Mesothelial cell of epicardium (in vitro differentiated cells): ENCODE results near the gene ZSCAN5A. TPM values are rescaled to one million over a fixed set of nuclear protein-coding genes. Genes with fewer than 3 reads are reported as not detected.
"Not testable (repeated sequence)": the region's sequence is repeated elsewhere in the genome, so short reads cannot be mapped to it uniquely, and the experiment has no call there.

Experiments
- DNase-seq, 2 experiments: peaks; one replicate each; pipeline ENCODE4 v3.0.0; 2021; ENCODE audit warnings: low spot score in 2 of 2; ENCODE audit not compliant: unreplicated experiment in 2 of 2
- H3K27ac Mint-ChIP-seq: 2 replicates; pipeline ENCODE4 v1.8.0; 2021; ENCODE audit warnings: mixed read lengths
- H3K27me3 Mint-ChIP-seq: 2 replicates; pipeline ENCODE4 v1.8.0; 2021; ENCODE audit warnings: low read depth, mixed read lengths
- H3K36me3 Mint-ChIP-seq: 2 replicates; pipeline ENCODE4 v1.8.0; 2021; ENCODE audit warnings: mixed read lengths
- H3K4me1 Mint-ChIP-seq: 2 replicates; pipeline ENCODE4 v1.8.0; 2021; ENCODE audit warnings: mixed read lengths
- H3K4me3 Mint-ChIP-seq: 2 replicates; pipeline ENCODE4 v1.8.0; 2021; ENCODE audit warnings: mild to moderate bottlenecking, moderate library complexity, mixed read lengths
- H3K9me3 Mint-ChIP-seq: 2 replicates; pipeline ENCODE4 v1.8.0; 2021; ENCODE audit warnings: mixed read lengths
- CTCF ChIP-seq: fragments of 200-600 bp; sonication (generic); IDR thresholded peaks from one replicate; pipeline ENCODE4 v1.5.0; 2021; ENCODE audit warnings: antibody characterized with exemption; ENCODE audit not compliant: unreplicated experiment
- total RNA-seq: library from RNA; stranded (reverse); gene quantifications from 3 replicates; pipeline ENCODE4 v1.2.1, GENCODE V29; 2021

ZSCAN5A gene
- total RNA-seq, 1 donor from 2014 or later = 15.3 TPM

DNA sequence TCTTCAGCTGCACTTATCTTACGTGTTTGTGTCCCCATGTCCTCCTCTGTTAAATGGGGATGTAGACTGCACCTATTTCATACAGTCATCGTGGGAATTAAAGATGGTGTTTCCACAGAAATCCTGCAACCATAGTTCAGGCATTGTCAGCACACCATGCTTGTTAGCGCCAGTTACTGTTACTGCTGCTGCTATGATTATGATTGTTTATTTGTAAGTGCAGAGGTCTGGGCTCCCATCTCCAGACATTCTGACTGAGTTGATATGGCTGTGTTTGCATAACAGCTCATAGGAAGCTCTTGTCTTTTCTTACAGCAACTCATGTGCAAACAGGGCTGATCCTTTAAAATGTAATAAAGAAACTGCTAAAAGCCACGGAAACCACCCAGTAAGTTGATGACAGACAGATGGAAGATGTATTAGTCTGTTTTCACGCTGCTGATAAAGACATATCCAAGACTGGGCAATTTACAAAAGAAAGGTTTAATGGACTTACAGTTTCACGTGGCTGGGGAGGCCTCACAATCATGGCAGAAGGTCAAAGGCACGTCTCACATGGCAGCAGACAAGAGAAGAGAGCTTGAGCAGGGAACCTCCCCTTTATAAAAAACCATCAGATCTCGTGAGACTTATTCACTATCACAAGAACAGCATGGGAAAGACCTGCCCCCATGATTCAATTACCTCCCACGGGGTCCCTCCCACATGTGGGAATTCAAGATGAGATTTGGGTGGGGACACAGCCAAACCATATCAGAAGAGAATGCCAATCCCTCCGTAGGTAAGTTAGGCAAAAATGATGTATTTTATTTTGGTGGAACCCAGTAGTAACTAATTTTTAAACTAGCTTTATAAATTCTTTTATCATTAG lies 1.6 kb downstream of the ZSCAN5A start:
- Mint-ChIP-seq H3K4me3 (peak overlapping the region; percentile 93), H3K36me3 (peaks cover 9% of the 10 kb centered on the region), H3K4me1 (peaks cover 17% of the 10 kb centered on the region), H3K27ac (peak overlapping the region; percentile 99), H3K27me3 (no peaks in the 10 kb centered on the region), H3K9me3 (no peaks in the 10 kb centered on the region)
- no peak for DNase-seq
- TF ChIP-seq CTCF = no peak

GRCh38 chr19:56312342-56312741 lies 2.3 kb downstream of the ZSCAN5A start:
- Mint-ChIP-seq H3K36me3 (peaks cover 9% of the 10 kb centered on the region), H3K4me3 (no peak overlapping the region), H3K9me3 (no peaks in the 10 kb centered on the region), H3K27me3 (no peaks in the 10 kb centered on the region), H3K4me1 (peaks cover 17% of the 10 kb centered on the region), H3K27ac (no peak overlapping the region)
- no peak for DNase-seq
- TF ChIP-seq CTCF = no peak

GRCh38 chr19:56310462-56310861 lies 4.2 kb downstream of the ZSCAN5A start:
- Mint-ChIP-seq H3K27me3 (no peaks in the 10 kb centered on the region), H3K4me1 (peaks cover 13% of the 10 kb centered on the region), H3K4me3 (no peak overlapping the region), H3K9me3 (no peaks in the 10 kb centered on the region), H3K27ac (no peak overlapping the region), H3K36me3 (peaks cover 12% of the 10 kb centered on the region)
- no peak for DNase-seq
- no peak for TF ChIP-seq CTCF

GRCh38 chr19:56309511-56310185 lies 5.0 kb downstream of the ZSCAN5A start:
- H3K4me3 Mint-ChIP-seq = no peak overlapping the region
- DNase-seq = peak in 1 of 2 experiments; percentile 51
- no peaks in the 10 kb centered on the region for H3K9me3 Mint-ChIP-seq
- H3K36me3 Mint-ChIP-seq = peaks cover 17% of the 10 kb centered on the region
- H3K27me3 Mint-ChIP-seq = no peaks in the 10 kb centered on the region
- H3K27ac Mint-ChIP-seq = no peak overlapping the region
- peak; percentile 53 for TF ChIP-seq CTCF
- peaks cover 13% of the 10 kb centered on the region for H3K4me1 Mint-ChIP-seq

GRCh38 chr19:56308792-56309191 lies 5.8 kb downstream of the ZSCAN5A start:
- H3K27ac Mint-ChIP-seq = no peak overlapping the region
- peaks cover 24% of the 10 kb centered on the region for H3K36me3 Mint-ChIP-seq
- no peak overlapping the region for H3K4me3 Mint-ChIP-seq

DNA sequence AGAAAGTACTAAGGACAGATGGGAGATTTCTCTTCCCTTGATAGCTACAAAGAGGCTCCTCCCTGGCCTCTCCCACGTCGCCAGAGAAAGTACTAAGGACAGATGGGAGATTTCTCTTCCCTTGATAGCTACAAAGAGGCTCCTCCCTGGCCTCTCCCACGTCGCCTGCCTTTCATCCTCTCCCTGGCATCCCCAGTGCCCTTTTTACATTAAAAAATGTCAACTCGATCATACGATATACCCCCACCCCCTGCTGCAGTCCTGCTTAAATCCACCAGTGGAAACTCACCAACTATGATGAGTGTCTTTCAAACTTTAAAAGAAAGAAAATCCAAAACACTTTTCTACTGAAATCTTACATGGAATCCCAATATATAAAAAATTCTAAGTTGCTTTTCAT lies 7.6 kb downstream of the ZSCAN5A start:
- not testable (repeated sequence) for H3K9me3 Mint-ChIP-seq, H3K4me3 Mint-ChIP-seq, H3K27me3 Mint-ChIP-seq, DNase-seq, H3K4me1 Mint-ChIP-seq
- peak overlapping the region; percentile 75 for H3K27ac Mint-ChIP-seq
- H3K36me3 Mint-ChIP-seq = peaks cover 31% of the 10 kb centered on the region

More at GRCh38 chr19:56308792-56309191, 5.8 kb downstream of the ZSCAN5A start:
- H3K4me1 Mint-ChIP-seq = peaks cover 10% of the 10 kb centered on the region
- H3K27me3 Mint-ChIP-seq = no peaks in the 10 kb centered on the region
- DNase-seq = no peak
- no peak for TF ChIP-seq CTCF
- no peaks in the 10 kb centered on the region for H3K9me3 Mint-ChIP-seq
